OCI-M1 (cell line): ENCODE measurements around the gene CCND3.

Experiments used
- DNase-seq: peaks from one replicate; lab custom pipeline; 2025; lab: John Stamatoyannopoulos, UW

CCND3 gene

GRCh38 chr6:41941280-41942066 lies at the start of gene CCND3:
TSS of gene CCND3 (minus strand) at chr6:41941808. CDS start at chr6:41941649, 159 bp downstream.
- DNase-seq, result peak; percentile 97

- no peak for DNase-seq
Observed at GRCh38 chr6:41986339-41986738, 44.7 kb upstream of the CCND3 start.

- no peak for DNase-seq
Observed at GRCh38 chr6:41984623-41985022, 43.0 kb upstream of the CCND3 start.

DNA sequence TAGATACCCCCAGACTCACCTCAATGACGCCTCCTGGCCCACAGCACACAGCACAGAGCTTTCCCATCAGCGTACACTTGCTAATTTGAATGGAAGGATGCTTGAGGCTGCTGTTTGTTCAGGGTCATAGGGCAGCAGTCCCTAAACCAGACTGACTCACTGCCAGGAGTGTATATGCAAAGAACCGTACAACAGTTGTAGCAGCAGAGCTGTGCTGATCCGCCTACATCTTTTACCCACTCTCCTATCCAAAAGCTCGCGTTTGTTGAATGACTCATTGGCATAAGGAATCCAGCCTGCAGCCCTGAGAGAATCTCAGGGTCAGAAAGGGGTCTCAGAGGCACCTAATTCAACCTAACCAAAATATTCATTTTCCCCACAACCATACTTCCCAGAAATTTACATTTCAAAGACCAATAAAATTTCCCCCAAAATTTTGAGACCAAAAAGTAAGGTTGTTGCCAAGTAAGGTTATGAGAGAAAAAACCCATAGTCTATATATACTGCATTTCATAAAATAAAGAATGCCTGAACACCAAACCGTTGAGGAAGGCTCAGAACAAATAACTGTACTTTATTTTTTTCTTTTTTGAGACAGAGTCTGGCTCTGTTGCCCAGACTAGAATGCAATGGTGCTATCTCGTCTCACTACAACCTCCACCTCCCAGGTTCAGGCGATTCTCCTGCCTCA lies 35.3 kb upstream of the CCND3 start:
- no peak for DNase-seq

DNA sequence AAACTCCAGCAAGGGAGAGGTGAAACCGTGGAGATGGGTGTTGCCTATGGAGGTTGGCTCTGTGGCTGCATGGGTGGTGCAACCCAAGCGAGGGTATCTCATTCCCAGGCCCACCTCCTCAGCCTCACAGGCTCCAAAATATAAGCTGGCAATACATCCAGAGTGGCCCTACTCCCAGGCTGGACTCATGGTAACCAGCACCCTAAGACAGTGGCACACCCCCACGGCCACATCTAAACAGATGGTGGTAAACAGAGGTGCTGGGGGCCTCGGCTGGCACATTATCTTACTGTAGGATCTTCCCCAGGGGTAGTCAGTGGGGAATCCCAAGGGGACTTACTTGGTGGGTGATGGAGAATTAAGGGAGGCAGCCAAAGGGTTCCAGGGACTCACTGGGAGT lies 33.7 kb upstream of the CCND3 start:
- no peak for DNase-seq

DNA sequence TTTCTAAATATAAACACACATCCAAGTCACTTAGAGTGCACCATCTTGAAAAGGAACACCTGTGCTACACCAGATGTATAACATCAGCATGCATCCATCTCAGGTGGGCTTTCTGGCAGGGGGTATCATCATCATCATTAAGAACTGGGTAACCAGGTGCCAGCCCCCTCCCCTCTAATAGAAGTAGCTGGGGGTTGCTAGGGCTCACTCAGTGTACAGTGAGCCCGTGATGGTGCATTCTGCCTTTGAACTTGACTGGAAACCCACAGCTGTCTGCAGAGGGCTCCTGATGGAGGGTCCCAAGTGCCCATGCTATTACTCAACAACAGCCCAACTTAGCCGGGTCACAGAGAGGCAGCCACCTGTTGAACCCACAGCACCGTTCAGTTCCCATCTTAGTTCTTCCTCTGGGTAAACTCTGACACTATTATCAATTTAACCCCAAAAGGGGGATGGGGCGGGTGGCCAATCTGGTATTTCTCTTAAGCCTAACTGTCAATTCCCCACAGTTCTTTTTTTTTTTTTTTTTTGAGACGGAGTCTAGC lies 32.7 kb upstream of the CCND3 start:
- DNase-seq, result no peak

- no peak for DNase-seq
Observed at GRCh38 chr6:41972826-41973225, 31.2 kb upstream of the CCND3 start.

DNA sequence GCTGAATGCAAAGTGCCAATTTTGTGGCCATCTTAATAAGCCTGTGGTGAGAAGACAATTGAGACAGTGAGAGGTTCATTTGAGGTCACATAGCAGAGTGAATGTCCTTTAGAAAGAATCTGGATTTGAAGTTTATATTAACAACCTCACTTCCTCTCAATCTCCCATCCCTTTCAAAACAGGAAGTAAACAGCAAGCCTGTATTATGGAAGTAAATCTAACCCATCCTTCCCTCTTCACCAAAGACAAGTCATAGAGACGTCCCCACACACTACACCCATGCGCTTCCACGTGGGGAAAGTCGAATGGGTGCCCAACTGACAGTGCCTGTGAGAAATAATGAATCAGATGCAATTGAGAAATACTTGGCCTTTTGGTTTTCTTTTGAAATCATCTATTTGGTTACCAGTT lies 28.8 kb upstream of the CCND3 start:
- DNase-seq, result peak; percentile 70

DNA sequence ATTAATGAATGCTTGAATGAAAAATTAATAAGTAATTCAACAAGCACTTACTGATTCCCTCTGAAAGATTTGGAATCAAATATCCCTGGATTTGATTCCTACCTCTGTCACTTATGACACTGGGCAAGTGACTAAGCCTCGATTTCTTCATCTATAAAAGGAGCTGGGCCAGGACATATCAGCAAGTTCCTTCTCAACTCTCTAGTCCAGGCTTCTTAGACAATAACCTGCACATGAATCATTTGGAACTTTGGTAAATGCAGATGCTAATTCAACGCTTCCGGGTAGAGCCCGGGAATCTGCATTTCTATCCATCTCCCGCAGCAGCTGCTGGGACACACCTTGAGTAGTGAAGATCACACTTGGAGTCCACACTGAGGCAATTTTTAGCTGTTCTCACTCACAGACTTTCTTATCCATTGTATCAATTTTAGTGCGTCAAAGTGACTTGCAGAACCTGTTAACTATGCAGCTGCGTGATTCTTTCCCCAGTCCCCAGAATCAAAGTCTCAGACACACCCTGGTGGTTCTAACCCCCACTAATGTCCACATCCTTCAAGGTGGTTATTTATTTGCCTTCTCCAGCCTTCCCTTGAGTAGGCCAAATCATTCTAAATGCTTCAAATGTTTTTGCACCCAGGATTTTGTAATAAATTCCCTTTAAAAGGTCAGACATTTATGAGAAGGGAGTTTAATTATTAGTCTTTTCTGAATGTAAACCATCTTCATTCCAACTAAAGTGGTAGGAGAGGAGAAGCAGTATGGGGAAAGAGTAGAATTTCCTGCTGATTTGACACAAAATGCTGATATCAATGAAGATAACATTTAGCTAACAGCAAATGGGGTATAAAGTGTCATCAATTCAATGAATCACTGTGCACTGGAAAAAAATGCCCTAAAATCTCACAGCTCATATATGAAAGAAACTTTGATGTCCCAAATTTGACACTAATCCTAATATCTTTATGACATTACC lies 26.0 kb upstream of the CCND3 start:
- peak; percentile 47 for DNase-seq

DNA sequence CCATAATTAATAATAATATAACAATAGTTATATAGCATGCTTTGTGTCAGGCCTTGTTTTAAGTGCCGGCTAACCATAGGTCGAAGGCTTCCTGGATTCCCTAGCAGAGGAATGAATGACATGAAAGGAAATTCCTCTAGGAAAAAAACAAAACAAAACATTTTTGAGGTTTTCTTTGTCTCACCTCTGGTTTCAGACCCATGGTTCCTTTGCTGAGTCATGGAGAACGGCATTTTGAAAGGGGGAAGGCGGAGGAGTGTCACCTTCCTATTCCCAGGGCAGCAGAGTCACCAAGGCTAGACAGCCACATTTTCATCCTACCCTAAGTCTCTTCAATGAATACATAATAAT lies 25.3 kb upstream of the CCND3 start:
- DNase-seq, result peak; percentile 47

DNA sequence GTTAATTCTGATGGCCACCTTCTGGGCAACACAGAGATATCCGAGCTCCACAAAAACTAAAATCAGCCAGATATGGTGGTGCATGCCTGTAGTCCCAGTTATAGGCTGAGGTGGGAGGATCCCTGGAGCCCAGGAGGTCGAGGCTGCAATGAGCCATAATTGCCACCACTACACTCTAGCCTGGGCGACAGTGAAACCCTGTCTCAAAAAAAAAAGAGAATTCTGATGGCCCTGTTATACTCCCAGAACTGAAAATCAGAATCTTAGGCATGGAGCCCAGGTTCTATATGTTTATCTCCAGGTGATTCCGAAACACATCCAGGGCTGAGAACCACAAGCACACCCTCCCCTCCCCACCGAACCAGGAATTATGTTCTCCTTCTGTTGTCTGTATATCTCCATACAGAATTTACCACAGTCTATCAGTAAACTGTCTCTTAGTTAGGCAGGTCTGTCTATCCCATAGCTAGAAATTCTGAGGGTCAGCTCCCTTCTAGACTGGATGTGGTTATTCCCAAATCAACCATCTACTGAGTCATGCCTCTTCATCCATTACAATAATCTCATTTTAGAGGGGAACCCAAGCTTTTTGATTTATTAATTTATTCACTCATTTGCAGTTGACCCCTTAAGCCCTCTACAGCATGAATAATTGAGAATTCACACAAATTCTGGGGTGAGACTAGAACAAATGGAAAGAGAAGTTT lies 24.8 kb upstream of the CCND3 start:
- no peak for DNase-seq

GRCh38 chr6:41965429-41966213 lies 24.0 kb upstream of the CCND3 start:
- DNase-seq, result no peak

GRCh38 chr6:41964201-41964887 lies 22.7 kb upstream of the CCND3 start:
- peak; percentile 26 for DNase-seq

DNA sequence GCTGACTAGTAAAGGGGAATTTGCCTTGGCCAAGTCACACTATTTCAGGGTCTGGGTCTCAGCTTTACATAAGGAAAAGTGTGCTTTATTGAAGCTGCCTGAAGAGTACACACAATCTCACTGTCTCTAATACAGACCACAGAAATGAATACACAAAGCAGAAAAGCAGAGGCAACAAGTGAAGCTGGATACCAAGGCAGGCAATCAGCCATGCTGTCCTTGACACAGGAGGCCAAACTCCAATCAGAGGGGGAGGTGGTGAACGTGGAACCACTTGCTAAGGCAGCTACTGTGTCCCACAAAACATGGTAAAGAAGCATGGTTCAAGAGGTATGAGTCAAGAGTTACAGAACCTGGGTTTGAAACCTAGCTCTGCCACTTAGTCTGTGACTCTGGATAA lies 21.8 kb upstream of the CCND3 start:
- no peak for DNase-seq

- DNase-seq, result no peak
Observed at GRCh38 chr6:41960028-41960427, 18.4 kb upstream of the CCND3 start.

- no peak for DNase-seq
Observed at GRCh38 chr6:41958022-41958856, 16.6 kb upstream of the CCND3 start.

GRCh38 chr6:41957117-41957516 lies 15.5 kb upstream of the CCND3 start:
- peak; percentile 61 for DNase-seq

GRCh38 chr6:41955412-41955811 lies 13.8 kb upstream of the CCND3 start:
- no peak for DNase-seq

DNA sequence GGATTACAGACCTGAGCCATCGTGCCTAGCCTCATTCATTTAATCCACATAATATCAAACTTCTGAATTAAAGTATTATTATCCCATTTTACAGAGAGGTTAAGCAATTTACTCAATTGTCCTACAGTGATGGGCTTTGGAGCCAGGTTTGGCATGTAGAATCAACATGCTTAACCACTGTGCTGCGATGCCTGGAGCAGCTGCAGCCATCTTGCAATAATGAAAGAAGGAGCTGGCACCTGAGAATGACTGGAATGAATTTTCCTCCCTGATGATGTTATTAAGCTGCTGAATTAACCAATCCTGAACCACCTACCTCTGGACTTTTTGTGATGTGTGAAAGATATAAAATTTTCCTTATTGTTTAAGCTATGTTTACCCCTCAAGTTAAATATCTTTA lies 13.1 kb upstream of the CCND3 start:
- DNase-seq, result no peak
